ENCODE results near the gene DGLUCY.
"Not testable (repeated sequence)": the region's sequence is repeated elsewhere in the genome, so short reads cannot be mapped to it uniquely, and the experiment has no call there.

Gene DGLUCY

GRCh38 chr14:91216731-91217226, 102.9 kb downstream of the DGLUCY start:
- no peak for DNase-seq

DNA sequence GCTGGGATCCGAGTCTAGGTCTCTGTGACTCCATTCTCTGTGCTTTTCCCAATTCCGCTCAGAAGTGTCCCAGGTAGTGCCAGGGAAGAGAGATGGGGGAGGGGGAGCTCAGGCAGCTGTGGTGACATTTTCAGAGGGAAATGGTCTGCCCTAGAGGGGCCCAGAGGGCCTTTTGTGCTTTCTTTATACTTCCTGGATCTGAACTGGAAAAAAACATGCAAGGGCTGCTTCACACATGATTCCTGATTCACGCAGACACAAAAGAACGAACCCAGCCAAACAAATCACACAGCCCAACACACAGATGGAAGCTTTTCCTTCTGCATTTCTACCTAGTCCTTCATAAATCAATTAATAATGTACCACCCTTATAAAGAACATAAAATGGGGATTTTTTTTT, 104.1 kb downstream of the DGLUCY start:
- DNase-seq, result no peak

- no peak for DNase-seq
Observed at GRCh38 chr14:91219517-91220389, 105.9 kb downstream of the DGLUCY start.

GRCh38 chr14:91220581-91221000, 106.7 kb downstream of the DGLUCY start:
- DNase-seq, result no peak

DNA sequence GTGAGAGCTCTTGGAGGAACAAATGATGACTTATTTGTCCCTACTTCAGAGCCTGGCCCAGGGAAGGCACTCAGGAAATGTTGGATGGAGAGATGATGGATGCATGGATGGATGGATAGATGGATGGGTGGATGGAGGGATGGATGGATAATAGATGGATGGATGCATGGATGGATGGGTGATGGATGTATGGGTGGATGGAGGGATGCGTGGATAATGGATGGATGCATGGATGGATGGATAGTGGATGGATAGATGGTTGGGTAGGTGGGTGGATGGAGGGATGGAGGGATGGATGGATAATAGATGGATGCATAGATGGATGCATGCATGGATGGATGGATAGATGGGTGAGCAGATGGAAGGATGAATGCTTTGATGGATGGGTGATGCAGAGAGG, 107.4 kb downstream of the DGLUCY start:
- no peak for DNase-seq

DNA sequence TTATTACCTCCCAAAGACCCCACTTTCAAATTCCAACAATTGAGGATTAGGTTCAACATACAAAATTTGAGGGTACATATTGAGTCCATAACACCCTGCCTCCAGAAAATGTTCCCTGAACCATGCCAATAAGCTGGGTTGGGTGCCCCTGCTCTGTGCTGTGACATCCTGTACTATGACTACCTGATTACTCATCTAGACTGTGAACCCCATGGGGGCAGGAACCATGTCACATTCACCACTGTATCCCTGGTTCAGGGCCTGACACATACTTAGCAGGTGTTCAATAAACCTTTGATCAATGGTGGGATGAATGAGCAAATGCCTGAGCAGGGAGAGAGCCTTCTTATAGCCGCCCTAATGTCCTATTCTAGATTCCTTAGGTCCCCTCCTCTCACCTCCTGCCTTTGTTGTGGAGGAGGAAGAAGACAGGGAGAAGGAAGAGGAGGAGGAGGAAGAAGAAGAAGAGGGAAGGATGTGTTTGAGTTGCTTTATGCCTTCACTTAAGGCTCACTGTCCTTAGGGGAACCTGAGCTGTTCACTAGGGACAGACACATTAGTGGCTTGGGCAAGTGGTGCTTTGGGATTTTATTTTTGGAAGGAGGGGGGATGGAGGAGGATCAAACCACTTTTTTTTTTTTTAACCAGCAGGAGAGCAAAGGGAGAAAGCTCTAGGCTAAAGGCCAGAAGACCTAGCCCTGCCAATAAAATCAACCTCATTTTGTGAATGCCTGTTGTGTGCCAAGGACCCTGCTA, 109.3 kb downstream of the DGLUCY start:
- no peak for DNase-seq

- DNase-seq, result no peak
Observed at GRCh38 chr14:91225025-91225424, 111.2 kb downstream of the DGLUCY start.

DNA sequence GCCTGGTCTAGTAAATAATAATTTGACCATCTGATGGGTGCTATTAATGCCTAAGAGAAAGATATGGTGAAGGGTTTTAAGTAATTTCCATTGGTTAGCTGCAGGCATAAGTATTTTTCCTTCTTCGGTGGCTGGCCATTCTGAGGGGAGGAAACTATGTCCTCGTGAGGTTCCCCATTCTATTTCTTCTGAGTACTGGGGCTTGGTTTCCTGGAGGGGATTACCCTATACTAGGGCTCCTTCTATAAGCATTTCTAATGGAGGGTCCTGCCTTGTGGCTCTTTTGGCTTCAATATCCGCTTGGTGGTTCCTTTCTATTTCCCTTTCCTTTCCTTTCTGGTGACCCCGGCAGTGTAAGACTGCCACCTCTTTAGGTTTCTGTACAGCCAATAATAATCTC, 112.5 kb downstream of the DGLUCY start:
- DNase-seq, result not testable (repeated sequence)

GRCh38 chr14:91227183-91227628, 113.3 kb downstream of the DGLUCY start:
- no peak for DNase-seq

DNA sequence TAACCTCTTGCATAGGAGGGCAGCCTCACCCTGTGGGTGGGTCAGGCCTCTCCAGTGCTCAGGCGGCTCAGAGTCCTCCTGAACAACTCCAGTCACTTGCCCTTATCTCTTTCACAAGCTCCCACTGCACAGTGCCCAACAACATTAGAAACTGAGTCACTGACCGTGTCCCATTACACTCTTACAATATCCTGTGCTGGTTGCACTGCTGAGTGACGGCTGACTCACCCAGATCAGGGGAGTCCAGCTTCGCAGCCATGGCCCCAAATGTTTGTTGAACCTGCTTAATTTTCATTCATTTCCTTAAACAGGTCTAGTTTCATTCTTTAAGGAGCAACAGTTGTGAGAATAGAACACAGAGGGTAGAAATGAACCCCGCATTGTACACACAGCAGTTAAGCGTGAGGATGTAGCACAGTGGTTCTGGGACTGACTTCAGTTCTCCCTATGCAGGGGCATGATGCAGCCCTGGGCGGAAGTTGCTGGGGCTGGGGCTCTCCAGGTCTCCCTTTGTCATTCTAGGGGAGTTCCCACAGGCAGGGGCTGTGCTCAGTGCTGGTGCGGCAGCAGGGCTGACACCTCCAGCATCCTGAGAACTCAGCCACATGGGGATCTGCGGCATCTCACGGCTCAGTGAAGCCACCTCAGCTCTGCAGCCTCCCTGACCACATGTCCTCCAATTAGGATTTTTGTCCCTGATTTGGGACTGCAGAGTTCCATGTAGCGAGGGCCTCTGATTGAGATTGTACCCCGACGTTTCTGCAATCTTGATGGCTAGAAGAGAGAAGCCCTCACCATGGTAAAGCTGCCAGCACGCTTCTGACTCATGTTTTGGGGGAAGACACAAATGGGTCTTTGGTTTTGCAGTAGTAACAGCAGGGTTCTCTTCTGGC, 114.5 kb downstream of the DGLUCY start:
- no peak for DNase-seq

GRCh38 chr14:91229005-91229382, 115.1 kb downstream of the DGLUCY start:
- no peak for DNase-seq

GRCh38 chr14:91229743-91230200, 115.9 kb downstream of the DGLUCY start:
- DNase-seq, result no peak

GRCh38 chr14:91230397-91231035, 116.6 kb downstream of the DGLUCY start:
- no peak for DNase-seq

GRCh38 chr14:91231446-91231845, 117.6 kb downstream of the DGLUCY start:
- no peak for DNase-seq

DNA sequence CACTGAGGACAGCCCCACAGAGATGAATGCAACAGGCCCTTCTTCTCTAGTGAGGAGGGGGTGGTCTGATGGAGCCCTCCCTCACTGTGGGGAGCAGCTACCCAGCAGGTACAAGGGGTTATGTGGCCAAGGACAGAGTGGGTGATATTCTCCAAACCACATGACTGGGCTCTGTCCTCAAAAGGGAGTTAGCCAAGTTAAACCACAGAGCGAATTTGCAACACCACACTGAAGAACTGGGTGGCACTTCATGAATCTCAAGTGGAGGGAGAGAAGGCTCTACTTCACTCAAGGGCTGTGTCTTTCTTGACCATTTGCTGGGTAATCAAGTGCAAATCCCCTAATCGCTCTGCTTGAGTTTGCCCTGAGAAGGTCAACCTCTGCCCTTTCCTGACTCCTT, 118.2 kb downstream of the DGLUCY start:
- no peak for DNase-seq

- DNase-seq, result no peak
Observed at GRCh38 chr14:91232603-91233002, 118.7 kb downstream of the DGLUCY start.

DNA sequence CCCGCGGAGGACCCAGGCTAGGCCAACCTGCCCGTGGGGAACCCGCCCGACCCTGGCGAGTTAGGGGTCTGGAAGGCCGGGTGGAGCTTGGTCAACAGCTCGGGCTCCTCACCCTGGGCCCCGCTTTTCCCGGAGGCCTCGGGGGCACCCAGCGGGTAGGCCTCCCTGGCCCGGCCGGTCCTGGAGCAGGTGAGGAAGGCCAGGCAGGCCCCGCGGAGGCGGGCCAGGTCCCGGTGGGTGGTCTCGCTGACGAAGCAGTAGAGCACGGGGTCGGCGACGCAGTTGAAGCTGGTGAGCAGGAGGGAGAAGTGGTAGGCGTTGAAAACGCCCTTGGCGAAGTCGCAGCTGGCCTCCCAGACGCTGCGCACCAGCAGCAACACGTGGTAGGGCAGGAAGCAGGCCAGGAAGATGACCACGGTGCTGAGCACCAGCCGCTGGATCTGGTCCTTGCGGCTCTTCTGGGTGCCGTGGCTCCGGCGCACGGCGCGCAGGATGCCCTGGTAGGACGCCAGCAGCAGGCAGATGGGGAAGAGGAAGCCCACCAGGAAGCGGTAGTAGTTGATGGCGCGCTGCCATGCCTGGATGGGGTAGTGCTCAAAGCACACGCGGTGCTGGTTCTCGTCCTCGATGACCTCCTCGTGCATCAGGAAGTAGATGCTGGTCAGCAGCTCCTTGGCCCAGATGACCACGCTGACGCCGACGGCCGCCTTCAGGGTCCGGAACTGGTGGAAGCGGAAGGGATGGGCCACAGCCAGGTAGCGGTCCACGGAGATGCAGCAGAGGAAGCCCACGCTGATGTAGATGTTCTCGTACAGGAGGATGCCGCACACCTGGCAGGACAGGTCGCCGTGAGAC, 120.3 kb downstream of the DGLUCY start:
- DNase-seq, result no peak

DNA sequence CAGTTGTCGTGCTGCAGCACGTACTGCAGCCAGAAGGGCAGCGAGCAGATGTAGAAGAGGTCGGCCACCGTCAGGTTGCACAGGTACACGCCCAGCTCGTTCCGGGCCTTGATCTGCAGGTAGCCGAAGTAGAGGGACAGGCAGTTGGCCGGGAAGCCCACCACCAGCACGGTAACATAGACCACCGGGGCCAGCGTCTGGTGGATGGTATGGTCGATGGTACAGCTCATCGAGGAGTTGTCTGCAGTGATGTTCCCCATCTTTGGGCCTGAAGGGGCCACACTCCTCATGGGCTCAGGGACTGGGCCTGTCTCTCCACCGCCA, 120.9 kb downstream of the DGLUCY start:
- DNase-seq, result no peak

DNA sequence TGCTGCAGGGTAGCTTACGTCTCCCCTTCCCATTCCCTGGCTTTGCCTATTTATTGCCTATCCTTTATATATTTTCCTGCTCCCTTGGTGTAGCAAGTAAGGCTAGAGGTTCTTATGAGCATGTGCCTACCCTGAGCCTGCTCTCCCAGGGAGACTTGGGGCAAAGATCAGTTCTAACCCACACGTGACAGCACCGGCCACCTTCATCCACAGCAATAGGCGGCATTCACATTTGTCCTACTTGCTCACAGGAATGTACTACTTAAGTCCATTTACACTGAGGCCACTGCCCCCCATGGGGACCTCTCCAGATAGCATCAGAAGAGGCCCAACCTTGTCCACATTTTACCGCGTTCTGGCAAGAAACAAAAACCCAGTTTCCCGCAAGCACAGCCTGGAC, 122.0 kb downstream of the DGLUCY start:
- no peak for DNase-seq

GRCh38 chr14:91237219-91237618, 123.3 kb downstream of the DGLUCY start:
- no peak for DNase-seq

GRCh38 chr14:91238085-91238484, 124.2 kb downstream of the DGLUCY start:
- no peak for DNase-seq

Data from NCI-H526 treated with DMSO at 0.1 percent for 48 hours (cell line).